WI38 (cell line): ENCODE results near the gene ABCA5.

Source experiments
- H3K4me3 ChIP-seq: 2 replicates; pipeline ENCODE4 v1.5.1; 2011; ENCODE audit warnings: low read depth, mild to moderate bottlenecking, control low read depth, low read length
- CTCF ChIP-seq: IDR thresholded peaks from 2 replicates; pipeline ENCODE4 v1.5.1; 2012; ENCODE audit warnings: low read depth, mild to moderate bottlenecking, control low read depth, low read length

The ABCA5 gene

GRCh38 chr17:69358688-69359596, 32.0 kb upstream of the ABCA5 start:
- H3K4me3 ChIP-seq: no peak overlapping the region
- no peak for TF ChIP-seq CTCF

- H3K4me3 ChIP-seq: no peak overlapping the region
- TF ChIP-seq CTCF: no peak
Observed at GRCh38 chr17:69357701-69358100, 30.8 kb upstream of the ABCA5 start.

GRCh38 chr17:69356625-69357024, 29.7 kb upstream of the ABCA5 start:
- no peak for TF ChIP-seq CTCF
- H3K4me3 ChIP-seq: no peak overlapping the region

- no peak overlapping the region for H3K4me3 ChIP-seq
- no peak for TF ChIP-seq CTCF
Observed at GRCh38 chr17:69350911-69351310, 24.0 kb upstream of the ABCA5 start.

GRCh38 chr17:69348429-69348828, 21.5 kb upstream of the ABCA5 start:
- no peak overlapping the region for H3K4me3 ChIP-seq
- no peak for TF ChIP-seq CTCF

- TF ChIP-seq CTCF: no peak
- H3K4me3 ChIP-seq: no peak overlapping the region
Observed at GRCh38 chr17:69346766-69347165, 19.8 kb upstream of the ABCA5 start.

- no peak for TF ChIP-seq CTCF
- H3K4me3 ChIP-seq: no peak overlapping the region
Observed at GRCh38 chr17:69344939-69345338, 18.0 kb upstream of the ABCA5 start.
